HG03354 (cell line): ENCODE results near the gene RAB43.

Experiments used
- ATAC-seq: cut with Tn5 transposase; IDR thresholded peaks from one replicate; pipeline ENCODE4 v1.9.1; 2021; ENCODE audit warnings: mild to moderate bottlenecking; ENCODE audit not compliant: unreplicated experiment, poor library complexity, severe bottlenecking

RAB43 gene

GRCh38 chr3:129046732-129047552, 74.7 kb downstream of the RAB43 start:
- no peak for ATAC-seq

GRCh38 chr3:129046037-129046731, 75.4 kb downstream of the RAB43 start:
- ATAC-seq: no peak

GRCh38 chr3:129045675-129046036, 75.9 kb downstream of the RAB43 start:
- no peak for ATAC-seq

DNA sequence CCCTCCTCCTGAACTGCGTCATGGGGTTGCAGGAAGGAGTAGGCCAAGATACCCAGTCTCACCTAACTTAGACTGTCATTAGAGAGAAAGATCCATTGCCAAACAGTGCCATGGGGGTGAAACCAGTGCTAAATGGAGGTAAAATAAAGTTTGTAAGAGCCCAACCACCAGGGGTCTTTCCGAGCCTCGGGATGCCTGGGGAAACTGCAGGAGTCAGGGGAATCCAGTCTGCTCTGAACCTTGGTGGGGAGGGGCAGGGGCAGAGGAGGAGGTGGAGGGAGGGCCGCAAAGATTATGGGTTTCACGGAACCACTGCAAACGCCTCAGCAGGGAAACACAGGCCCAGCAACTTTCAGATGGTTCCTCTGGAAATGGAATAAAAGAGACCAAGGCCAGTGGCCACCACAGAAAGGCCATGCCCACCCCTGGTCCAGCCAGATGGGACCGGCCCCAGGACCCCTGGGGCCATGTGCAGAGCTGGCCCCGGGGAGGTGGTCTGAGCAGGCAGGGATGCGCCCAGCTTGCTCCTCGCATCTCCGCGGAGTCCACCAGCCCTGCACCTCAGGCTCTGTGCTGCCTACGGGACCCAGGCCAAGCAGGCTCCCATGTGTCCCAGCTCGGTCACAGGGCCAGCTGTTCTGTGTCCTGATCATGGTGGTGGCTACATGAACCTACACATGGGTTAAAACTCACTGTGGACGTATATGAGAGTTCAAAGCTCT, 80.9 kb downstream of the RAB43 start:
- no peak for ATAC-seq

GRCh38 chr3:129040039-129040336, 81.6 kb downstream of the RAB43 start:
- no peak for ATAC-seq

GRCh38 chr3:129039271-129040038, 82.1 kb downstream of the RAB43 start:
- no peak for ATAC-seq

DNA sequence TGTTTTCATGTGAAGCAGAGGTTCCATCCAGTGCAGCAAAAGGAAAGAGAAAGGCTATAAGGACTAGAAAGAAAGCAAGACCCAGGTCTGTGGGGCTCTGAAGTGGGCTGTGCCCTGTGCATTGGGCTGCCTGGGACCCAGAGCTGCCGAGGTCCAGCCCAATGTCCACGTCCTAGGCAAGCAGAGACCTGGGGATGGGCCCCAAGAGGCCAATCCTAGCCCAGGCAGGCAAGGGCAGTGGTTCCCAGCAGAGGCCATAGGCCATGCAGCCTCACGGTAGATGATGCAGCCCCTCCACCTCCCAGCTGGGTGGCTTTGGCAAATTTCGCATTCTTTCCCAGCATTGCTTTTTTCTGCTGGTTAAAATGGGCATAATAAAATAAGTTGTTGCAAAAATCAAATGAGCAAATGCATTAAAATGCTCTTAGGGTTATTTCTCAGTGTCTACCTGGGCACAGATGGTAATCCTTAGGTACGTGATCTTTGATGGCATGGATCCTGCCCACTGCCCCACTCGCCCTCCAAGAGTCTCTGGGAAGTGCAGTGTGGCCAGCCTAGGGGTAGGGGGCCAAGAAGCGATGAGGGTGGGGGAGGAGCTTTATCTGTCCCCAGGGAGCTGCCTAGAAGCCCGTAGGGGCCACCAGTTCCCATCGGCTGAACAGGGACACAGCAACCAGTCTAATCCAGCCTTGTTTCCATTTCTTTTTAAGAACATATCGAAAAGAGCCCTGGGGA, 83.3 kb downstream of the RAB43 start:
- no peak for ATAC-seq
